GM23338 (cell line): ENCODE data around the gene SGCB. TPM values are rescaled to one million over a fixed set of nuclear protein-coding genes. Genes with fewer than 3 reads are reported as not detected.
"Not testable (repeated sequence)": the region's sequence is repeated elsewhere in the genome, so short reads cannot be mapped to it uniquely, and the experiment has no call there.

Source experiments
- ATAC-seq: fragments of 200-7000 bp; cut with Tn5 transposase; 3 replicates; pipeline ENCODE4 v1.9.1; 2020
- DNase-seq: peaks from one replicate; pipeline ENCODE4 v3.0.0-alpha.2; 2015; ENCODE audit warnings: low spot score
- H2AFZ ChIP-seq: fragments of 200-600 bp; sonication (generic); 2 replicates; pipeline ENCODE4 v1.8.0; 2016; ENCODE audit warnings: antibody characterized with exemption, mild to moderate bottlenecking, moderate library complexity
- H3F3A ChIP-seq: fragments of 200-600 bp; sonication (generic); replicated peaks from 2 replicates; pipeline ENCODE4 v1.8.0; 2017; ENCODE audit warnings: antibody characterized with exemption, mixed run types, low read depth
- H3K27ac ChIP-seq: fragments of 200-600 bp; sonication (generic); 2 replicates; pipeline ENCODE4 v1.6.1; 2016; ENCODE audit warnings: low read depth
- H3K27me3 ChIP-seq: fragments of 200-600 bp; sonication (generic); 2 replicates; pipeline ENCODE4 v1.8.0; 2016; ENCODE audit warnings: mild to moderate bottlenecking, mixed run types, moderate library complexity; ENCODE audit not compliant: insufficient read depth
- H3K36me3 ChIP-seq: fragments of 200-600 bp; sonication (generic); 2 replicates; pipeline ENCODE4 v1.8.0; 2016; ENCODE audit warnings: mild to moderate bottlenecking; ENCODE audit not compliant: insufficient read depth
- H3K4me1 ChIP-seq: fragments of 200-600 bp; sonication (generic); 2 replicates; pipeline ENCODE4 v1.8.0; 2016; ENCODE audit warnings: mild to moderate bottlenecking, moderate library complexity; ENCODE audit not compliant: insufficient read depth
- H3K4me2 ChIP-seq: fragments of 200-600 bp; sonication (generic); 2 replicates; pipeline ENCODE4 v1.7.1; 2017; ENCODE audit warnings: mixed run types
- H3K4me3 ChIP-seq: fragments of 200-600 bp; sonication (generic); 2 replicates; pipeline ENCODE4 v1.6.1; 2016; ENCODE audit warnings: mixed run types
- H3K79me2 ChIP-seq: fragments of 200-600 bp; sonication (generic); replicated peaks from 2 replicates; pipeline ENCODE4 v1.8.0; 2017; ENCODE audit warnings: mild to moderate bottlenecking; ENCODE audit not compliant: insufficient read depth
- H3K9me2 ChIP-seq: fragments of 200-600 bp; sonication (generic); 2 replicates; pipeline ENCODE4 v1.8.0; 2017; ENCODE audit not compliant: insufficient read depth
- H4K20me1 ChIP-seq: fragments of 200-600 bp; sonication (generic); replicated peaks from 2 replicates; pipeline ENCODE4 v1.8.0; 2017; ENCODE audit warnings: mild to moderate bottlenecking; ENCODE audit not compliant: insufficient read depth
- H3K27ac Mint-ChIP-seq: 2 replicates; pipeline ENCODE4 v1.8.0; 2020; ENCODE audit warnings: inconsistent platforms, mild to moderate bottlenecking, moderate library complexity, mixed read lengths
- H3K27me3 Mint-ChIP-seq: 3 replicates; pipeline ENCODE4 v1.8.0; 2022; ENCODE audit warnings: low read depth, mild to moderate bottlenecking, moderate library complexity, mixed read lengths, inconsistent platforms; ENCODE audit not compliant: insufficient read depth, poor library complexity
- H3K36me3 Mint-ChIP-seq: 3 replicates; pipeline ENCODE4 v1.8.0; 2021; ENCODE audit warnings: low read depth, mild to moderate bottlenecking, inconsistent platforms, moderate library complexity, mixed read lengths
- H3K4me1 Mint-ChIP-seq: 3 replicates; pipeline ENCODE4 v1.8.0; 2020; ENCODE audit warnings: mild to moderate bottlenecking, inconsistent platforms, mixed read lengths
- H3K4me3 Mint-ChIP-seq: 3 replicates; pipeline ENCODE4 v1.8.0; 2021; ENCODE audit warnings: moderate library complexity, mild to moderate bottlenecking, inconsistent platforms, mixed read lengths
- H3K9me3 Mint-ChIP-seq: 3 replicates; pipeline ENCODE4 v1.8.0; 2020; ENCODE audit warnings: moderate library complexity, mild to moderate bottlenecking, inconsistent platforms, mixed read lengths
- CREB1 ChIP-seq: fragments of 250-450 bp; sonication (Bioruptor Pico); IDR thresholded peaks from 2 replicates; pipeline ENCODE4 v1.5.0; 2020; ENCODE audit warnings: low read depth, mild to moderate bottlenecking, moderate library complexity
- CTCF ChIP-seq, 2 experiments: fragments of 200-600 bp in 1 of 2; sonication (generic) in 1 of 2; conservative IDR thresholded peaks; 2 replicates each; pipeline versions ENCODE4 v1.5.1 to v1.6.1; 2016 to 2017; ENCODE audit warnings: antibody characterized with exemption in 2 of 2, low read depth in 2 of 2, mild to moderate bottlenecking in 2 of 2, moderate library complexity in 1 of 2
- ETS1 ChIP-seq: IDR thresholded peaks from 2 replicates; pipeline ENCODE4 v1.6.1; 2016; ENCODE audit warnings: antibody characterized with exemption
- EZH2 ChIP-seq: fragments of 200-600 bp; sonication (generic); IDR thresholded peaks from one replicate; pipeline ENCODE4 v1.8.0; 2017; ENCODE audit warnings: antibody characterized with exemption, mild to moderate bottlenecking, low read depth; ENCODE audit not compliant: unreplicated experiment
- JUNB ChIP-seq: IDR thresholded peaks from one replicate; pipeline ENCODE4 v1.6.1; 2016; ENCODE audit warnings: antibody characterized with exemption; ENCODE audit not compliant: unreplicated experiment
- NANOG ChIP-seq: IDR thresholded peaks from 2 replicates; pipeline ENCODE4 v1.6.1; 2016; ENCODE audit warnings: antibody characterized with exemption, borderline replicate concordance
- POLR2AphosphoS5 ChIP-seq: IDR thresholded peaks from 2 replicates; pipeline ENCODE4 v1.6.1; 2016; ENCODE audit warnings: antibody characterized with exemption, low read depth
- REST ChIP-seq: IDR thresholded peaks from one replicate; pipeline ENCODE4 v1.6.1; 2018; ENCODE audit warnings: antibody characterized with exemption; ENCODE audit not compliant: unreplicated experiment
- STAT1 ChIP-seq: IDR thresholded peaks from one replicate; pipeline ENCODE4 v1.6.1; 2016; ENCODE audit warnings: antibody characterized with exemption; ENCODE audit not compliant: unreplicated experiment
- ZNF114 ChIP-seq: fragments of 250-450 bp; sonication (Bioruptor Pico); IDR thresholded peaks from 2 replicates; pipeline ENCODE4 v1.5.0; 2020; ENCODE audit warnings: mild to moderate bottlenecking, moderate library complexity
- ZNF331 ChIP-seq: fragments of 250-450 bp; sonication (Bioruptor Pico); IDR thresholded peaks from 2 replicates; pipeline ENCODE4 v1.5.0; 2020; ENCODE audit warnings: low read depth, mild to moderate bottlenecking, moderate library complexity
- long read RNA-seq: library from polyadenylated mRNA; unstranded; transcript quantifications from one replicate; pipeline ENCODE4 v2.0.0, GENCODE V29; 2020; ENCODE audit not compliant: unreplicated experiment
- polyA plus RNA-seq: library from polyadenylated mRNA; unstranded; fragments of >200 nt; fragmentation: Nextera tagmentation; extraction: Ambion mirVana; gene quantifications from 2 replicates; pipeline ENCODE4 v1.2.1, GENCODE V29; 2016
- total RNA-seq: library from RNA; depleted of rRNA; stranded (reverse); fragments of >200 nt; shearing (Covaris generic); gene quantifications from 2 replicates; pipeline ENCODE4 v1.2.3, GENCODE V29; 2014; rRNA removed

Gene SGCB
- total RNA-seq (19.6 and 24.9 TPM in 2 replicates), polyA plus RNA-seq (10.8 and 11.8 TPM in 2 replicates)
- long read RNA-seq, full-length matches to known transcripts, result 11 of 18 reads
- long read RNA-seq, partial matches to known transcripts, result 3 of 18 reads
- long read RNA-seq, other reads (novel, unspliced or antisense), result 4 of 18 reads

GRCh38 chr4:52038103-52038912 lies at the start of gene SGCB:
TSS of gene SGCB (minus strand) at chr4:52038299. CDS start at chr4:52038259, 40 bp downstream.
- DNase-seq, result peak; percentile 71
- Histone ChIP-seq H3K4me1 (peaks cover 7% of the 10 kb centered on the region; the same call in 1 of the 2 replicates), H3K4me3 (peak within 1 kb of the TSS; percentile 66), H3K27ac (peak within 1 kb of the TSS; percentile 59), H3K36me3 (no peaks in the 10 kb centered on the region), H4K20me1 (no peaks in the 10 kb centered on the region; the same call in 1 of the 2 replicates), H3K27me3 (peaks cover 26% of the 10 kb centered on the region), H2AFZ (peak within 1 kb of the TSS; percentile 97), H3K79me2 (peaks cover 33% of the 10 kb centered on the region), H3K4me2 (peak within 1 kb of the TSS; percentile 80), H3F3A (no peaks in the 10 kb centered on the region), H3K9me2 (no peaks in the 10 kb centered on the region)
- Mint-ChIP-seq H3K4me1 (peaks cover 22% of the 10 kb centered on the region), H3K27me3 (peaks cover 4% of the 10 kb centered on the region), H3K36me3 (no peaks in the 10 kb centered on the region; the same call in 2 of the 3 replicates), H3K4me3 (peak within 1 kb of the TSS; percentile 85), H3K27ac (peak within 1 kb of the TSS; percentile 88), H3K9me3 (no peaks in the 10 kb centered on the region)
- ATAC-seq, result peak; percentile 88
- TF ChIP-seq ZNF331 (CRISPR knock-in tag), result no peak
- peak; percentile 66 for TF ChIP-seq POLR2AphosphoS5

GRCh38 chr4:52086425-52086824 lies 48.3 kb upstream of the SGCB start:
- not testable (repeated sequence) for H3K27ac Mint-ChIP-seq, H3K4me1 ChIP-seq

GRCh38 chr4:52081216-52081615 lies 43.1 kb upstream of the SGCB start:
- H4K20me1 ChIP-seq, result no peaks in the 10 kb centered on the region
- Mint-ChIP-seq H3K4me1 (no peaks in the 10 kb centered on the region), H3K4me3 (no peak overlapping the region), H3K27ac (no peak overlapping the region), H3K27me3 (peaks cover under 1% of the 10 kb centered on the region), H3K36me3 (no peaks in the 10 kb centered on the region), H3K9me3 (no peaks in the 10 kb centered on the region)
- DNase-seq (no peak), ATAC-seq (no peak)
- no peaks in the 10 kb centered on the region for H3K4me1 ChIP-seq
- no peaks in the 10 kb centered on the region for H3F3A ChIP-seq
- H3K79me2 ChIP-seq, result no peaks in the 10 kb centered on the region
- H3K27ac ChIP-seq, result no peak overlapping the region
- H3K4me3 ChIP-seq, result no peak overlapping the region
- no peaks in the 10 kb centered on the region for H3K36me3 ChIP-seq
- no peak overlapping the region for H3K4me2 ChIP-seq
- H3K27me3 ChIP-seq, result peaks cover 5% of the 10 kb centered on the region; the same call in 1 of the 2 replicates
- H2AFZ ChIP-seq, result no peak overlapping the region
- no peaks in the 10 kb centered on the region for H3K9me2 ChIP-seq
- no peak for TF ChIP-seq JUNB
- no peak for TF ChIP-seq ZNF114 (CRISPR knock-in tag)
- TF ChIP-seq ETS1, result no peak
- TF ChIP-seq STAT1, result no peak
- no peak for TF ChIP-seq NANOG
- TF ChIP-seq ZNF331 (CRISPR knock-in tag), result no peak
- TF ChIP-seq POLR2AphosphoS5, result no peak
- TF ChIP-seq REST, result no peak
- no peak for TF ChIP-seq CTCF (conservative IDR thresholded peaks at IDR 0.05; ENCODE audit: low read depth in 2 of 2)
- no peak for TF ChIP-seq EZH2
- no peak for TF ChIP-seq CREB1 (CRISPR knock-in tag)

More at GRCh38 chr4:52086425-52086824, 48.3 kb upstream of the SGCB start:
- H3K36me3 Mint-ChIP-seq, H3F3A ChIP-seq, H3K36me3 ChIP-seq, H2AFZ ChIP-seq, H3K27me3 ChIP-seq, ATAC-seq, H3K4me2 ChIP-seq, H3K4me3 Mint-ChIP-seq, H3K79me2 ChIP-seq, H3K4me1 Mint-ChIP-seq, H3K4me3 ChIP-seq, H3K27ac ChIP-seq, H3K9me3 Mint-ChIP-seq, DNase-seq, H3K9me2 ChIP-seq, H3K27me3 Mint-ChIP-seq, H4K20me1 ChIP-seq: not testable (repeated sequence)
